SKM-1 (cell line): ENCODE results near the gene HEMK1.
A peak's percentile ranks its signal among the peaks of the same experiment; 100 is the strongest.

Source experiments
- DNase-seq: peaks from one replicate; lab custom pipeline; 2025; ENCODE audit not compliant: unreplicated experiment; lab: John Stamatoyannopoulos, UW

The HEMK1 gene

DNA sequence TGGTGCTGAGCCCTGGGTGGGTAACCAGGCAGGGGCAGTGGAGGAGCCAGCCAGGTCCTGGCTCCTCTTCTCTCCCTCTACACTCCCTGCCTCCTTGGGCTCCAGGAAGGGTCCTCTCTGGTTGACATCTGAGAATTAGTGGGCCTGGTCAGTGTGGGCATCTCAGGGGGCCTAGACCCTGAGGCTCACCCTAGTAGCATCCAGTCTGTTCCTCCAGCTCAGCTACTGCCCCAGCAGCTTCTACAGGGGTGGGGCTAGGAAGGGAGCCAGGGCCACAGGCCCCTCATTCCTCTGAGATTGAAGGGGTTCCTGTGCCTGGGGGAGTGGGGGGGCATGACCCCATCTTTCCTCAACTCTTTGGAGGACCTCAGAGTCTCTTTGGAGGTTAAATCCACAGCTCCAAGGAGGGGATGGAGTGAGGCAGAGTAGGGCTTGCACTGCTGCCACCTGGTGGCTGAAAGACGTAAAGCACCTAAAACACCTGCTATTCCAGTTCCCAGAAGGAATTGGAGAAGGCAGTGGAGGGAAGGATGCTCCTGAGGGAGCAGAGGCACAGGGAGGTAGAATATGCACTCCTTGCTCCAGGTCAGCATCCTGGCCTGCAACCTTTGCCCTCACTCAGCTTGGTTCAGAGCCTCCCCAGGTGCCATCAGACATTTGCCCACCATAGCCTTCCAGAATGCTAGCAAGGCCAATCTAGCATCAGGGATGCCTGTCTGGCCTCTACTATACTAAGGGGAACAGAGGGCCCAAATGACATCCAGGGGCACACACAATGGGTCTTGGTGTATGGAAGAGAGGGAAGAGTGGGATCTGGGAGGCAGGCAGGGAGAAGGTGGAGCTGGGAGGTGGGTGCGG, 26.9 kb upstream of the HEMK1 start:
- DNase-seq = peak; percentile 17

DNA sequence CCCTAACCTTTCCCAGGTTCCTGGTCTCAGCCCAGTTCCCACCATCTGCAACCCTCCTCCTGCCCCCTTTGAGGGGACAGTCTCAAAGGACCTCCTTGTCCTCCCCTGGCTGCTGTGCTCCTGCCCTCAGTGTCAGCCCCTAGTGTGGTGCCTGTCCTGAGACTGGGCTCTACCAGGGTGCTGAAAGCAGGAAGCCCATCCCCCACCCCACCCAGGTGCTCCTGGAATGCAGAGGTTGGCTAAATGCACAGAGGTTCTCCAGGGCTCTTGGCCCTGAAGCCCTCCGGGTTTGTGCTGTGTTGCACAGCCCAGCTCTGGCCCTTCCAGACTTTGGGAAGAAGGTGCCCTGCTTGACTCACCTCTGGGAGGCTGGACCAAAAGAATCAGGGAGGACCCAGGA, 23.5 kb upstream of the HEMK1 start:
- DNase-seq = no peak

DNA sequence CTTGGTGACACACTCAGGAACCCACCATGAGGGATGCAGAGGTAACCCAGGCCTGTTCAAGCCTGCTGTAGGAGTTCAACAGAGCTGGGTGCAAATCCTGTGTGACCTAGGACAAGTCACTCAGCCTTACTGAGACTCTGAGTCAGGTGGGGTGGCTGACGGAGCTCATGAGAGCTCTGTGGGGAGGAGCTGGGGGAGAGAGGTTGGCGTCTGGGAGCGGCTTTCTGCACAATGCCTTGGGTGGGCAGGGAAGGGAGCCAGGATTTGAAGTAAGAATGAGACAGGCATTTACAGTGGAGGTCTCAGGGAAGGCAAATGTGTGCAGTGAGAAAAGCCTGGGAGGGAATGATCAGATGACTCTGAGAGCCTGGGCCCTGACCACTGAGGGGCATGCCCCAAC, 20.1 kb upstream of the HEMK1 start:
- no peak for DNase-seq

DNA sequence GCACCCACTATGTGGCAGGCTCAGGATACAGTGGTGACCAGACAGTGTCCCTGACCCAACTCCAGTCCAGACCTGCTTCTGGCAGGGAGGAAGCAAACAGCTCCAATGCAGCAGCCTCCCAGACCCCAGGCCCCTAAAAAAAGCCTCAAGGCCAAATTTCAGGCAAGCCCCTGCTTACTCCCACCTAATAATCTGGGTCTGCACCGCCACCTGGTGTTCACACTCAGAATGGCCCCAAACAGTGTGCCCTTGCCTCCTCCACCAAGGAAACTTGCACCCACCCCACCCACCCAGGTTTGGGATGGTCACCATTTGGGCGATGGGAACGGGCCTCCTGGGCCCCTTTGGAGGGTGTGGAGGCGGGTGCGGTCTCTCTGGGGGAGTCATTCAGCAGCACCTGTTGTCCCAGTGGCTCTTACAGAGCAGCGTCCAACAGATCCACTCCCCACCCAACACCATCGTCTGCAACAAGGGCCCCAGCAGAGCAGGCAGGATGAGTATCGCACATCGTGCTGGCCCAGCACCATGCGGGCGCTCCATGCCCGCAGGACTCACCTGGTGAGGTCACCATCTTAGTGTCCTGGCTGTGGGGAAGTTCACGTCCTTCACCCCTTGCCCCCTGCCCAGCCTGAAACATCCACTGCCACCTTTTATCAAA, 19.1 kb upstream of the HEMK1 start:
- DNase-seq = peak; percentile 44

DNA sequence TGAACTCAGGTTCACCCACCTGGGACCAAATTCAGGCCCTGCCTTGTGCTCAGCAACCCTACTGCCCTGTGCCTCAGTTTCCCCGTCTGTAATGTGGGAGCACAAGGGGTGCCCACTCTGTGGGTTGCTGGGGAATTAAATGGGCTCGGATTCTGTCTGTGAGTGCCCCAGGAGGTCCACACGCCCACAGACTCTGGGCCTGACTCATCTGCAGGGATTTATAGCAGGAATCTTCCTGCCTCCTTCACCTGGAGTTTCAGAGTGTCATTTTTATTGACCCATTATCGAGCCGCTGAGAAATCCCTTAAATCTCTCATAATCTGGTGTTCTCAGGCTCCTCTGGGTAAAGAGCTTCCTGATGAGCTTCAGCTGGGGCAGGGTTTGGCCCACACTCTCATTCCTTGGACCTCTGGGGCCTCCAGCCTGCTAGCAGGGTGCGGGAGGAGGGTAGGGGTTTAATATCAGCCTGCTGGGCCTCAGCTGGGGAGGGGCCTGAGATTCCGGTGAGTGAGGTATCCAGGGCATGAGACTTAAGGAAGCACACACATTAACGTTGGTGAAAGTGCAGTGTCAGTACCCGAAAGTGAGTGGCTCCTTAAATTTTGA, 18.2 kb upstream of the HEMK1 start:
- DNase-seq = no peak

DNA sequence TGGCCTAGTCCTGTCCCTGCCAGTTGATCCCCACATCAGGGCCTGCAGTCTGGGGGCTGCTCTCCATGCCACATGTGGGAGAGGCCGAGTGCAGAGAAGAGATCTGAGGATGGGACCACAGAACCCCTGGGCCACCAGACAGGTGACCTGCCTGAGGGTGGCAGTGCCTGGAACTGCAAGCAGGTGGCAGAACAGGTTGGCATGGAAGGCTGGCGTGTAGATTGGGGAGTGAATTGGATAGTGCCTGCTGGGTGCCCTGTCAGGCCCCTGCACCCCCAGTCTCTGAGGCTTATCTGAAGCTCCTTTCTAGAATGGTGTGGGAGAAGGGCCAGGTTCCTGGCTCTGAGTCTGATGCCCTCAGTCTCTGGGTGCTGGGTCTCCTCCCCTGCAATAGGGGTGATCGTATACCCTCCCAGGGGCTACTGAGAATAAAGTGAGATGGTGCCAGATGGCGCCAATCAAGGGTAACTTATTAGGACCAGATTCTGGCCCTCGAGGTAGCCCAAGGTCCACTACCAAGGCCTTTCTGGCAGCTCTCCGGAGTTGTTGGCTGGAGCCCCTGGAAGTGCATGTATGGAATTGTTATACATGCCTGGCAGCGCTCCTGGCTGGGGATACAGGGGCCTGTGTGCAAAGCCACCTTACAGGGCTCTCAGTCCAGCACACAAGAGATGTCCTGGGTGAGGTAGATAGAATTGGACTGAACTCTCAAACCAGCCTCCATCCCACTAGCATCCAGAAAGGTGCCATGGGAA, 17.5 kb upstream of the HEMK1 start:
- DNase-seq = no peak

DNA sequence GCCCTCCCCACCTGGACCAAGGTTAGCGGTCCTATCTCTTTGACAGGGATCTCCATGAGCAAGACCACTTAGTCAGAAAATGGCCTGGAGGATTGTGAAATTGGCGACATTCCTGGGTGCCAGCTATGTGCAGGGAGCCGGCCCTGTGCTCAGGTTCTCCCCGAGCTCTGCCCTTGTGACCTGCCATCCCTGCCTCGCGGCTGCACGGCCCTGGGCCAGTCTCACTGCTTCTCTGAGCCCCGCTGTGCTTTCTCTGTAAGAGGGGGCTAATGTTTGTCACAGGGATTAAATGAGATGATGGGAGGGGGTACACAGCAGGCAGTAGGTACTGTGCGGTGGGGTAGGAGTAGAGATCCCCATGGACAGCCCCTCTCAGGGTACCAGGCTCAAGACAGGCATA, 16.7 kb upstream of the HEMK1 start:
- DNase-seq = no peak

DNA sequence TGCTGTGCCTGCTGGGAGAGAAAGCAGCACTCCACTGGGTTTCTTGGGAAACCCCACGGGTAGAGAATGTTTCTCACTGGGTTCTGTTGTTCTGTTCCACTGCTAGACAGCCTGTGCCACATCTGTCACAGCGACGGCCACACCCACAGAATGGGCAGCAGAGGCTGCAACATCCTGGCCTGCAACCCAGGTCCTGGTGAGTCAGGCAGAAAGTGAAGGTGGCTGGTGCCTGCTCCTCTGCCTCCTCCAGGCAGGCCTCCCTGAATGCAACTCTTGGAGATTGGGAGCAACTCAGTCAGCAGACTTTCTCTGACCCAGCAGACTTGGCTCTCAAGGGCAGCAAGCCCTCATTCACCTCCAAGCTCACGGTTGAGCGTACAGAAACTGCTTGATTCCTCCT, 14.8 kb upstream of the HEMK1 start:
- DNase-seq = no peak

DNA sequence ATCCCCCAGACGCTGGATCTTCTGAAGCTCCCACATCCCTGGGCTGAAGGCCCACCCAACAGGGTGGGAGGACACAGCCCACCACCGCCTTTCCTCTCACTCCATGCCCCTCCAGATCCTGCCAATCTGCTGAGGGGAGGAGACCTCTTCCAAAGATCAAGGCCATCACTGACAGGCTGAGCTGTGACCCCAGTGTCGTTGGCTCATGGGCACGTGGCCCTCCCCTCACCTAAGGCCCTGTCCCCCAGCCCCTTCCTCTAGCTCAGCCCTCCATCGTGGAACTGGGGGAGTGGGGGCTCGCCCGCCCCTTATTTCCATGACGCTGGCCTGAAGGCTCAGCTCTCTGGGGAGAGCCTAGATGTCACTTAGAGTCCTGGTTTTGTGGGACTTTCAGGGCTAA, 12.2 kb upstream of the HEMK1 start:
- no peak for DNase-seq

DNA sequence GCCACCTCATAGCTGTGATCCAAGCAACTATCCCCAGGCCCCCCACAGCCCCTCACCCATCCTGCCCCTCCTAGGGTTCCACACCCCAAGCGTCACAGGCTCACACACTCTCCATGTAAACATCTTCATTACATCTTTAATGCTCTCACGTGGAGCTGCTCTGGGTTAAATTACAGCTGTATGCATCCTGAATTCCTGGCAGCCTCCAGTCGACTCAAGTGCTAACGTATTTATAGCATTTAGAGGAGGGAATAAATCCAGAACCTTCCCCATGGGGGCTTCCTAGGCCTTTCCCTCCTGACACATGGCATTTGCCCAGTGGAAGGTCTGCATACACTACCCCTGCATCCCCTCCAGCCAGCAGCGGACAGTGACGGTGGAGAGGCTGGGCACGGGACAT, 11.4 kb upstream of the HEMK1 start:
- no peak for DNase-seq

DNA sequence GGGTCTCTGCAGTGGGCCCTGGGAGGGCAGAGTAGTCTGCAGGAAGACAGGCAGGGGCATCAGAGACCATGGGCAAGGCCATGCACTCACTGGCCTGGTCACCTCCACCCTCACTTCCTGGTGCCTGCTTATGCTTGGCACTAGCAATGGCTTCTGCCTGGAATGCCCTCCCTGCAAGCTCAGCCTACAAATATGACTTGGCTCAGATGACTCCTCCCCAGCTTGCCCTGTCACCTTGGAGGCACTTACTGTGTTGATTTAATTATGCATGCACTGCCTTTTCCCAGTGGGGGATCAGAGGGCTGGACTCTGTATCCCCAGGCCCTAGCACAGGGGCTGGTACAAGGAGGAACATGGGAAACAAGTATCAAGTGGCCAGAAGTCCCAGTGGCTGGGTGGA, 9.6 kb upstream of the HEMK1 start:
- no peak for DNase-seq

DNA sequence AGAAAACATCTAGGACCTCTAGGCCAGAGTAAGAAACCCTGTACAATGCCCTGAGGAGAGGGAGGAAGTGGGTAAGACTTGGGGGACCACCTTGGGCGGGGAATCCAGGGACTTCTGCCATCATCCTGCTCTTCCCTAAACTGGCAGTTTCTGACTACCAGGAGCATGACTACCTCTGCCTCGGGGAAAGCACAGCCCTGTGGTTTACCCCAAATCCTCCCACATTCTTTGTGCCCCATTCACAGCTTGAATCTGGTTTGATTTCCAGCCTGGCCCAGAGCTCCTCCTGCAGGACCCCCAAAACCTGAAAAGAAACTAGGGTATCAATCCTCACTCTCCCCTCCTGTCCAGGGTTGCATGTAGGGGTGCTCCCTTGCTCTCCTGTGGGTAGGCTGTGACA, 6.5 kb upstream of the HEMK1 start:
- DNase-seq = no peak

DNA sequence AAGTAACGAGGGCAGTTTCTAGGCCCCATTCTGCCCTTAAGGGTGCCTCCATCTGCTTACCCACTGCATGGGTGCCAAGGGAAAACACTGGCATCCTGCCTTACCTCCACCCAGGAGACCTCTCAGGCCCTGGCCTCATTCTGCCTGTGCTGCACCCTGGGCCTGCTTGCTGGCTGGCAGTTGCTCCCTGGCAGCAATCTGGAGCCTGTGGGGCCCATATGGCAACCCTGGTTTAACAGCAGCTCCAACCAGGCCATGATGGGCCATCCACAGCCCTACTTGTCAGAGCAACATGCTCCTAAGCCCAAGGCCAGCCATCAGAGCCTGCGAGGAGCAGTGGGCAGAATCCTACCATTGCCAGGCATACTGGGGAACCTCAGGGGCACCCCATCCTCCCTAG, 5.5 kb upstream of the HEMK1 start:
- no peak for DNase-seq

DNA sequence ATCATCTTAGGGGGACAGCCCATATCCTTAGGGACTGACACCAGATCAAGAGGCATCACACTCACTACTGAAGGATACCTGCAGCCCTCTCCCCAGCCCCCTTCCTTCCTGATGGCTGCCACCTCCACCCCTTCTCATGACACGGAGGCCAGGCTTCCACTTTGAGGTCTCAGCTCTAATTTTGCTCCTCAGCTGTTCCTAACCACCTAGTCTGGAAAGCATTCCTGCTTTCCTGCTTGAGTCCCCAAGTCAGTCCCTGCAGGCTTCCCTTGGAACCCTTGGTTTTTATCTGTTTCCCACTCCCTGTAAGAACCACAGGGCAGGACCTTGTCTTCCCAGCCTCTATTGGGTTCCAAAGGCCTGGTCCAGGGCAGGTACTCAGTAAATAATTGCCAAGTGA, 5.0 kb upstream of the HEMK1 start:
- no peak for DNase-seq

DNA sequence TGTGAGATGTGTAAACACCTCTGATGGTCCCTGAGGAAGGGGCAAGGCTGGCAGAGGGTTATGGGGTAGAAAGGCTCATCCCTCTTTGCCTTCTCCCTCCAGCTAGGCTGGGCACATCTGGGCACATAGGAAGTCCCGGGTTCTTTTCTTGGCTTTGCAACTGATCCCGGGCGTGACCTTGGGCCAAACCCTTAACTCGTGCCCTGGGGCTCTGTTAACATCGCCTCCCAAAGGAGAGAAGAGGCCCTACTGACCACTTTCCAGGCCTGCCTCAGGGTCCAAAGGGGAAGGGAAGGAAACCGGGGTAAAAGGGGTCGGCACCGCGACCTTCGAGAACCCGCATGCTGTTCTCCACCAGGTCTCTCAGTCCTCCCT, 2.3 kb upstream of the HEMK1 start:
- DNase-seq = no peak

DNA sequence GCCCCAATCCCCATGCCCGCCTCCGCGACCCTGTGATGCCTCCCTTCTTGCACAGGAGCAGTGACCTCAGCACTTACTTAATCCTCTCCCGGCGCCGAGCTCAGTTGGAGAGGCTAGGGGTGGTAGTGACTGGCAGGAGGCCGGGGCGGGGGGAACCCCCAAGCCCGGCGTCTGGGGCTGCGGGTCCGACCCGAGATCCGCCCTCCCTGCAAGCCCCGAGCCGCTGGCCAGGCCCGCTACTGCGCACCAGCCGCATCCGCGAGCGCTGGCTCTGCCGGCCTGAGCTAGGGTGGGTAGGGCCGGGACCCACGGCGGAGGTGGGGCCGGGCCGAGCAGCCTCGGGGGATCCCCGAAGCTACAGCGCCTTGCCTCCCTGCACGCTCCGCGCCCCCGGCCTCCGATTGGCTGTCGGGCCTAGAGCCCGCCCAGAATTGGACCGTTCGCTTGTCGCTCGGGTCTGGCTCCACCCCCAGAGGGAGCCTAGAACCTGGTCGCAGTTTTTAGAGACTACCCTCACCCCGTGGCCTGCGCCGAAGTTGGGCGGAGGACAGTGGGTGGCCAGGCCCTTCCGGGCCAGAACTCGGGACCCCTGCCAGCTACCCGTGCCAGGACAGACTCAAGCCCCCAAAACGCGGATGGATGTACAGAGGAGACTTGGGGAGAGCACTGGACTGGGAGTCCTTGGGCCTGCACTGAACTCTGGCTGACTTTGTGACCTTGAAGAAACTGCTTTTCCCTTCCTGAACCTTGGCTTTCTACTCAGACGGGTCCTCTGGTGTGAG, 1.7 kb upstream of the HEMK1 start, which contains the start of gene C3orf18:
TSS of gene C3orf18 (minus strand) at position 362 of the 782 bp plus-strand sequence. CDS start 2,048 bp downstream, outside the sequence.
- peak; percentile 76 for DNase-seq

DNA sequence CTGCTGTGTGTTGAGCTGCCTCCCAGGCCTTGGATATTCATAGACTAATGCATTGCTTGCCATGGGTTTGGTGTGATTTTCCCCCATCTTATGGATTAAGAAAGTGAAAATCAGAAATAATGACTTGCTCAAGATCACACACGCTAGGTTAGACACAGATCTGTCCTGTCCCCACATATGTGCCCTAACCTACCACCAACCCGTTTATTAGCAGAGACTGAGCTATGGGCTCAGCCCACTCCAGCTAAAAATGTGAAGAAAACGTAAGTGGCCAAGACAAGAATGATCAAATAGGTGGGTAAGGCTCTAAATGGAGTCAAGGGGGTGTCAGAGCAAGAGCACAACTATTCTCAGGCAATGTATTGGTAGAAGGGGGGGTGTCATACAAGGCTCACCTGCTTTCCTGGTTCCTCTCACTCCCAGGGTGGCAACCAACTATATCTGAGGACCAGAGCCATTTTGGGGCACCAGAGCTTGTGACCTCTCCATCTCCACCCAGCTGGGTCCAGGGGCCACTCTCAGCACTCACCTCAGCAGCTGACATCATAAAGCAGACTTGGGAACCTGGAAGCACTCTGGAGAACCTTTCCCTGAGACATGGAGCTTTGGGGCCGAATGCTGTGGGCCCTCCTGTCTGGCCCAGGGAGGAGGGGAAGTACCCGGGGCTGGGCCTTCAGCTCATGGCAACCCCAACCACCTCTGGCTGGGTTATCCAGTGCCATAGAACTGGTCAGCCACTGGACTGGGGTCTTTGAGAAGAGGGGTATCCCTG, 1.4 kb downstream of the HEMK1 start:
- no peak for DNase-seq

DNA sequence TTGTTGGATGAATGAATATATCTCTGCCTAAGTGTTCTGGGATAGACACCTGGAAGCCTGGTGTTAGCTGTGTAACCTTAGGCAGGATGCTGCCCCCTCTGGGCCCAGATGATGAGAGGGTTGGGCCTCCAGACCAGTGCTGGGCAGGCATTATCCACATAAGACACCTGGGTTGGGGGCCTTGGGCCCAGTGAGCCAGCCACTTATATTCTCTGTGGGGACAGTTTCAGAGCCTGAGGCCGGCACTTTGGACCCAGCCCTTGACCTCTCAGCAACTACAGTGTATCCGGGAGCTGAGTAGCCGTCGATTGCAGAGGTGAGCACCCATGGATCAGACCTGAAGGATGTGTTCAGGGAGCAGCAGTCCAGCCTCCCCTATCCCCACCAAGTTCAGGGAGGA, 2.2 kb downstream of the HEMK1 start:
- DNase-seq = no peak

DNA sequence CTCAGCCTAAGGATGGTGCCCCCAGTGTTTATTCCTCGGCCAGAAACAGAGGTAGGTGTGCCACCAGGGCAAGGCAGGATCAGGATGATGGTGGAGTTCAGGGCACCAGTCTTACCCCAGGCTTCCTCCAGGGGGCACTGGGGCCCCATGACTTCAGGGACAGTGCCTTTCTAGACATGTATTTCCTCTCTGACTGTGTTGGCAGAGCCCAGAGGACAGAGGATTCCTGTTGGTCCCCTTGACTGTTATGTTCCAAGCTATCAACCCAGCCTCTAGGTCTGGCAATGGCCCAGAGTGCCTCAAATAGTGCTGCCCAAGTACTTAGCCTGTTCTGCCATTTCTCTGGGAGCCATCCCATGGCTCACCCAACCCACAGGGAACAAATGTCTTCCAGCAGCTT, 2.8 kb downstream of the HEMK1 start:
- DNase-seq = peak; percentile 64

DNA sequence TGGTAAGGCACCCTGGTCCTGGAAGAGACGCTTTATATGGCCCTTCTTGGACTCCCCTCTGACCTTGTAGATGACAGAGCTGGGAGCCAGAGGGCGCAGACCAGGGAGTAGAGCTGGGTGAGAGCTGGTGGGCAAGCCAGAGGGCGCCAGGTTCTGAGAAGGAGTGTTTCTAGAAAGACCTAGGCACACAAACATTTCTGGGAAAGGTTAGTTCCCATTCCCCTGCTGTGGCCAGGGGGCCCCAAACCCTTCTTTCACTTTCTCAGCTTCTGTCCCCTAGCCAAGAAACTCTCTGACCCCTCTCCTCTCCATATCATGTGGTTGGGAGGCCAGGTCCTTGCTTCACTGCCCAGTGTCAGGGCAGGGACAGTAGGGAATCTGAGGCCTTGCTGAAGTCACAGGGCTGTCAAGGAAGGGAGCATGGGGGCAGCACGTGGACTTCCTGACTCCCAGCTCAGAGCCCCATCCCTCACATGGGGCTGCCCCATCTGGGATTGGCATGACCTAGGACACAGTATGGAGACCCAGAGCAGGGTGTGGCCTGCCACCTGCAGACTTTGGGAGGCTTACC, 3.6 kb downstream of the HEMK1 start:
- no peak for DNase-seq
